ENCODE results near the gene SLC7A14. TPM values are rescaled to one million over a fixed set of nuclear protein-coding genes. Genes with fewer than 3 reads are reported as not detected.
A peak's percentile ranks its signal among the peaks of the same experiment; 100 is the strongest.

SLC7A14 gene
- polyA plus RNA-seq, 3 donors: not detected

- WGBS (ENCODE audit: insufficient coverage): 3% methylated on average over 50 of the region's 58 CpGs
- H3K4me3 ChIP-seq (replicated peaks in 1 of 3; ENCODE audit: low read depth in 2 of 3, low read length in 3 of 3): peak overlapping the region in 1 of 3 experiments; percentile 32
- Mint-ChIP-seq H3K27me3 (ENCODE audit: low read depth in 3 of 3) (peaks cover 45 to 72% (median 45%) of the 10 kb centered on the region in 3 donors), H3K36me3 (peaks cover 3 to 4% of the 10 kb centered on the region in 2 donors), H3K4me3 (peak overlapping the region in 1 of 2 donors; percentile 79), H3K9me3 (peaks cover 0 to 11% (median 3%) of the 10 kb centered on the region in 7 donors), H3K27ac (no peak overlapping the region), H3K4me1 (peaks cover 13% of the 10 kb centered on the region)
- no peak overlapping the region for H3K27ac ChIP-seq (ENCODE audit: low read depth in 1 of 2, low read length in 2 of 2)
- H3K9me3 ChIP-seq (replicated peaks in 1 of 2; ENCODE audit: control insufficient read depth in 1 of 2, insufficient read depth in 1 of 2, low read length in 2 of 2): peaks cover 0 to 27% of the 10 kb centered on the region in 2 donors
- peaks cover 8 to 16% of the 10 kb centered on the region in 2 donors for H3K4me1 ChIP-seq (ENCODE audit: control insufficient read depth in 1 of 2, insufficient read depth in 2 of 2, low read length in 2 of 2)
- no peaks in the 10 kb centered on the region for H3K79me2 ChIP-seq (ENCODE audit: insufficient read depth, low read length)
- no peak for TF ChIP-seq CTCF (IDR thresholded peaks at IDR 0.05)
- H3K36me3 ChIP-seq (replicated peaks in 1 of 2; ENCODE audit: control insufficient read depth in 1 of 2, insufficient read depth in 2 of 2, low read length in 2 of 2): no peaks in the 10 kb centered on the region
- no peak for DNase-seq
- H3K27me3 ChIP-seq (ENCODE audit: control insufficient read depth in 2 of 2, insufficient read depth in 2 of 2, low read length in 2 of 2): peaks cover 35 to 53% of the 10 kb centered on the region in 2 donors
- no peak overlapping the region for H3K9ac ChIP-seq (ENCODE audit: insufficient read depth, low read length, poor library complexity, severe bottlenecking)
- no peaks in the 10 kb centered on the region for H4K20me1 ChIP-seq (ENCODE audit: insufficient read depth, low read length)
- intact Hi-C loops (cut with micrococcal nuclease): loop anchor here in 1 of 2 donors (10.0 kb wide), 1 partner anchor 105 kb away; no protein-coding TSS in a partner anchor
- peak overlapping the region; percentile 8 for H3K4me2 ChIP-seq (replicated peaks; ENCODE audit: extremely low read depth, low read length, poor library complexity, severe bottlenecking)
- H2AFZ ChIP-seq (ENCODE audit: insufficient read depth, low read depth, low read length, poor library complexity, severe bottlenecking): peak overlapping the region; percentile 23
Measured at GRCh38 chr3:170419557-170420087, 166.3 kb downstream of the SLC7A14 start.

DNA sequence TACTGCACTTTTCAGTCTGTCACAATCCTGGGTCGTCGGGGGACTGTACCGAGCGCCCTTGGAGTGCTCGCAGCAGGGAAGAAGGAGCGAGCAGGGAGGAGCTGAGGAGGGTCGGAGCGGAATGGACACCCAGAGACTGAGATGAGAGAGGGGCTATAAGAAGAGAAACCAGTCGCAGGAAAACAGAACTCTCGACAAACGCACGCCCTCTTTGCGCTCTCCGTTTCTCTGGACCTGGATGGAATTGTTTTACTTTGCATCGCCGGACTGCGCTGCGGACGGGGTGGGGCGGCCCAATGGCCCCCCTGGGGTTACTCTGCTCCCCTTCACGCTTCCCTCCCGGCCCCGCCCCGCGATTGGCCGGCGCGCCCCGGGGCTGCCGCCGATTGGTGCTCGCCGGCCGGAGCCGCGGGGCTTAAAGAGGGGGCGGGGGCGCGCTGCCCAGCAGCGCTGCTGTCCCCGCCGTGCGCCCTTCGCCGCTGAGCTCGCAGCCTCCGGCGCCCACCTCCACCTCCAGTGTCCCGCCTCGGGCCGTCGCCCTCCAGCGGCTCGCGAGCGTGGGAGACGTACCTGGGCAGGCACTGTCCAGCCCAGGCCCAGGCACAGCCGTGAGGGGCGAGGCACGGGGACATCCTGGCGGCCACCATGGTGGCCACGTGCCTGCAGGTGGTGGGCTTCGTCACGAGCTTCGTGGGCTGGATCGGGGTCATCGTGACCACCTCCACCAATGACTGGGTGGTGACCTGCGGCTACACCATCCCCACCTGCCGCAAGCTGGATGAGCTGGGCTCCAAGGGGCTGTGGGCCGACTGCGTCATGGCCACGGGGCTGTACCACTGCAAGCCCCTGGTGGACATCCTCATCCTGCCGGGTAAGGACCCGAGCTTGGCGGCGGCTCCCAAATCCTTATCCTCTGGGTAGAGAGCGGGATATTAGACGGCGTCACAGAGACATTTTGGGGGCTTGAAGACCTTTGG lies 167.2 kb downstream of the SLC7A14 start, which contains the start of gene CLDN11:
CLDN11 (plus strand) TSS at position 447 of the 977 bp plus-strand sequence; CDS start at position 646, 199 bp downstream.
- intact Hi-C loops (cut with micrococcal nuclease): loop anchor here in 1 of 2 donors (10.0 kb wide), 1 partner anchor 104 kb away; no protein-coding TSS in a partner anchor
- peak within 1 kb of the TSS; percentile 72 to 90 for H3K4me3 Mint-ChIP-seq
- 2% methylated on average over 66 of the region's 79 CpGs for WGBS (ENCODE audit: insufficient coverage)
- Histone ChIP-seq H3K79me2 (ENCODE audit: insufficient read depth, low read length) (no peaks in the 10 kb centered on the region), H3K4me3 (replicated peaks in 1 of 3; ENCODE audit: low read depth in 2 of 3, low read length in 3 of 3) (peak within 1 kb of the TSS in 1 of 3 experiments; percentile 39), H3K27me3 (ENCODE audit: control insufficient read depth in 2 of 2, insufficient read depth in 2 of 2, low read length in 2 of 2) (peaks cover 35 to 53% of the 10 kb centered on the region in 2 donors), H3K9ac (ENCODE audit: insufficient read depth, low read length, poor library complexity, severe bottlenecking) (no peak within 1 kb of the TSS), H3K9me3 (replicated peaks in 1 of 2; ENCODE audit: control insufficient read depth in 1 of 2, insufficient read depth in 1 of 2, low read length in 2 of 2) (peaks cover 0 to 27% of the 10 kb centered on the region in 2 donors), H3K36me3 (replicated peaks in 1 of 2; ENCODE audit: control insufficient read depth in 1 of 2, insufficient read depth in 2 of 2, low read length in 2 of 2) (no peaks in the 10 kb centered on the region), H4K20me1 (ENCODE audit: insufficient read depth, low read length) (no peaks in the 10 kb centered on the region), H3K27ac (ENCODE audit: low read depth in 1 of 2, low read length in 2 of 2) (no peak within 1 kb of the TSS), H3K4me1 (ENCODE audit: control insufficient read depth in 1 of 2, insufficient read depth in 2 of 2, low read length in 2 of 2) (peaks cover 8 to 16% of the 10 kb centered on the region in 2 donors), H2AFZ (ENCODE audit: insufficient read depth, low read depth, low read length, poor library complexity, severe bottlenecking) (peak within 1 kb of the TSS; percentile 23), H3K4me2 (replicated peaks; ENCODE audit: extremely low read depth, low read length, poor library complexity, severe bottlenecking) (peak within 1 kb of the TSS; percentile 52)
- no peak within 1 kb of the TSS for H3K27ac Mint-ChIP-seq
- peaks cover 13% of the 10 kb centered on the region for H3K4me1 Mint-ChIP-seq
- peaks cover 3 to 4% of the 10 kb centered on the region in 2 donors for H3K36me3 Mint-ChIP-seq
- TF ChIP-seq CTCF (IDR thresholded peaks at IDR 0.05): no peak
- peaks cover 44 to 70% (median 45%) of the 10 kb centered on the region in 3 donors for H3K27me3 Mint-ChIP-seq (ENCODE audit: low read depth in 3 of 3)
- no peak for DNase-seq
- H3K9me3 Mint-ChIP-seq: peaks cover 0 to 11% (median 3%) of the 10 kb centered on the region in 7 donors
